GM12878 (cell line): ENCODE data around the gene ADAMTSL4. TPM values are rescaled to one million over a fixed set of nuclear protein-coding genes. Genes with fewer than 3 reads are reported as not detected.

Experiments used
- ATAC-seq: fragments of 200-7000 bp; cut with Tn5 transposase; 3 replicates; pipeline ENCODE4 v1.9.1; 2020; ENCODE audit warnings: mild to moderate bottlenecking, moderate library complexity
- BruUV-seq: library from RNA; stranded (reverse); fragments of 400-500 nt; replicated peaks from 2 replicates; lab custom pipeline; 2021; lab: Mats Ljungman, UMichigan
- CTCF ChIA-PET: fragments of 300-600 bp; sonication (Branson Sonifier 250); formaldehyde crosslinking; extraction: SDS; loops from one replicate; lab custom pipeline; 2021; ENCODE audit warnings: inconsistent platforms; lab: Yijun Ruan, JAX
- POLR2A ChIA-PET: fragments of 350-600 bp; formaldehyde crosslinking; extraction: SDS; loops from one replicate; lab custom pipeline; 2021; ENCODE audit warnings: inconsistent platforms; lab: Charles Lee
- RAD21 ChIA-PET: fragments of 300-600 bp; sonication (Branson Sonifier 250); formaldehyde crosslinking; loops from one replicate; lab custom pipeline; 2023; ENCODE audit warnings: antibody characterized with exemption; ENCODE audit not compliant: unreplicated experiment; lab: Charles Lee
- SMC1A ChIA-PET: fragments of 300-600 bp; sonication (Branson Sonifier 250); formaldehyde crosslinking; loops from one replicate; lab custom pipeline; 2023; ENCODE audit not compliant: unreplicated experiment, uncharacterized antibody; lab: Charles Lee
- DNase-seq: peaks from one replicate; pipeline ENCODE4 v3.0.0-alpha.2; 2011; ENCODE audit warnings: low read depth, low spot score
- FAIRE-seq: peaks from 3 replicates; lab custom pipeline; 2011; peaks lifted over from hg19 to GRCh38; lab: Jason Lieb, UNC
- H2AFZ ChIP-seq: 2 replicates; pipeline ENCODE4 v1.6.0; 2011; ENCODE audit warnings: low read depth, low read length, control low read depth; ENCODE audit not compliant: control insufficient read depth
- H3K27ac ChIP-seq: 2 replicates; pipeline ENCODE4 v1.5.1; 2011; ENCODE audit warnings: control low read depth; ENCODE audit not compliant: control insufficient read depth, insufficient read depth
- H3K27me3 ChIP-seq, 2 experiments: replicated peaks in 1 of 2; 2 replicates each; pipeline versions ENCODE4 v1.6.0 to v1.6.1; 2011; ENCODE audit warnings: low read length in 1 of 2; ENCODE audit not compliant: control insufficient read depth in 2 of 2, insufficient read depth in 2 of 2
- H3K36me3 ChIP-seq, 2 experiments: 2 replicates each; pipeline ENCODE4 v1.5.1; 2011; ENCODE audit warnings: low read length in 1 of 2; ENCODE audit not compliant: control insufficient read depth in 2 of 2, insufficient read depth in 2 of 2
- H3K4me1 ChIP-seq: 2 replicates; pipeline ENCODE4 v1.6.1; 2011; ENCODE audit warnings: mild to moderate bottlenecking, low read length, moderate library complexity, mixed read lengths; ENCODE audit not compliant: control insufficient read depth, insufficient read depth
- H3K4me2 ChIP-seq: 2 replicates; pipeline ENCODE4 v1.6.0; 2011; ENCODE audit warnings: control low read depth; ENCODE audit not compliant: control insufficient read depth, insufficient read depth
- H3K4me3 ChIP-seq: fragments of 200-600 bp; sonication (generic); 2 replicates; pipeline ENCODE4 v1.5.1; 2016
- H3K79me2 ChIP-seq: 2 replicates; pipeline ENCODE4 v1.6.0; 2011; ENCODE audit warnings: low read length; ENCODE audit not compliant: control insufficient read depth, insufficient read depth
- H3K9ac ChIP-seq: 2 replicates; pipeline ENCODE4 v1.8.0; 2011; ENCODE audit warnings: low read length, control low read depth, mixed read lengths; ENCODE audit not compliant: control insufficient read depth, insufficient read depth
- H3K9me3 ChIP-seq: replicated peaks from 3 replicates; pipeline ENCODE4 v1.5.1; 2011; ENCODE audit warnings: mild to moderate bottlenecking, low read length; ENCODE audit not compliant: control insufficient read depth, insufficient read depth
- H4K20me1 ChIP-seq: 2 replicates; pipeline ENCODE4 v1.6.0; 2011; ENCODE audit not compliant: control insufficient read depth, insufficient read depth
- BACH1 ChIP-seq: fragments of 450-650 bp; IDR thresholded peaks from 2 replicates; pipeline ENCODE4 v1.6.1; 2017; ENCODE audit warnings: mild to moderate bottlenecking, borderline replicate concordance
- CEBPB ChIP-seq, 2 experiments: fragments of 150-350 bp in 1 of 2; IDR thresholded peaks; 2 replicates each; pipeline ENCODE4 v1.6.1; 2012 to 2014; ENCODE audit warnings: low read depth in 2 of 2, low read length in 2 of 2, borderline replicate concordance in 1 of 2, inconsistent platforms in 1 of 2
- CREB1 ChIP-seq: IDR thresholded peaks from 2 replicates; pipeline ENCODE4 v1.6.1; 2012; ENCODE audit warnings: low read depth, mild to moderate bottlenecking, inconsistent platforms
- CREM ChIP-seq: IDR thresholded peaks from 2 replicates; pipeline ENCODE4 v1.6.1; 2014; ENCODE audit warnings: antibody characterized with exemption, low read depth
- EZH2 ChIP-seq: IDR thresholded peaks from 2 replicates; pipeline ENCODE4 v1.6.1; 2012; ENCODE audit warnings: low read depth, mild to moderate bottlenecking, control low read depth, inconsistent platforms, low read length, borderline replicate concordance; ENCODE audit not compliant: control insufficient read depth
- FOS ChIP-seq: IDR thresholded peaks from 3 replicates; pipeline ENCODE4 v1.6.1; 2011; ENCODE audit warnings: borderline replicate concordance; ENCODE audit not compliant: insufficient read length; ENCODE audit errors: extremely low read depth
- IKZF1 ChIP-seq: fragments of 450-650 bp; conservative IDR thresholded peaks from 2 replicates; pipeline ENCODE4 v1.6.1; 2017; ENCODE audit warnings: antibody characterized with exemption, mild to moderate bottlenecking
- IKZF2 ChIP-seq, 2 experiments: fragments of 450-650 bp; IDR thresholded peaks; 2 replicates each; pipeline ENCODE4 v1.6.1; 2017; ENCODE audit warnings: mild to moderate bottlenecking in 2 of 2, moderate library complexity in 2 of 2
- KDM1A ChIP-seq: fragments of 200-600 bp; sonication (generic); IDR thresholded peaks from 2 replicates; pipeline ENCODE4 v1.6.1; 2016; ENCODE audit warnings: borderline replicate concordance
- LARP7 ChIP-seq: fragments of 450-650 bp; IDR thresholded peaks from 2 replicates; pipeline ENCODE4 v1.6.1; 2017; ENCODE audit warnings: mild to moderate bottlenecking
- MAX ChIP-seq: IDR thresholded peaks from 2 replicates; pipeline ENCODE4 v1.6.1; 2012; ENCODE audit warnings: low read depth, low read length, improper control_type of control experiment
- MXI1 ChIP-seq: fragments of 150-350 bp; IDR thresholded peaks from 2 replicates; pipeline ENCODE4 v1.6.1; 2011; ENCODE audit warnings: low read depth, mild to moderate bottlenecking, inconsistent platforms, low read length, improper control_type of control experiment
- NFIC ChIP-seq: IDR thresholded peaks from 2 replicates; pipeline ENCODE4 v1.6.1; 2012; ENCODE audit warnings: low read depth, mild to moderate bottlenecking, inconsistent platforms, low read length, moderate library complexity
- NFXL1 ChIP-seq: fragments of 450-650 bp; IDR thresholded peaks from 2 replicates; pipeline ENCODE4 v1.6.1; 2017; ENCODE audit warnings: antibody characterized with exemption, mild to moderate bottlenecking, borderline replicate concordance
- NFYB ChIP-seq: IDR thresholded peaks from 2 replicates; pipeline ENCODE4 v1.6.1; 2011; ENCODE audit warnings: low read depth, mild to moderate bottlenecking, low read length, improper control_type of control experiment, moderate library complexity; ENCODE audit not compliant: insufficient read depth
- POLR2A ChIP-seq: IDR thresholded peaks from 2 replicates; pipeline ENCODE4 v1.6.1; 2011; ENCODE audit warnings: low read depth, mild to moderate bottlenecking, low read length
- POLR2AphosphoS5 ChIP-seq: IDR thresholded peaks from 2 replicates; pipeline ENCODE4 v1.6.1; 2011; ENCODE audit warnings: mild to moderate bottlenecking, low read length, inconsistent platforms
- RUNX3 ChIP-seq: IDR thresholded peaks from 2 replicates; pipeline ENCODE4 v1.6.1; 2012; ENCODE audit warnings: low read length, inconsistent platforms
- STAT3 ChIP-seq: IDR thresholded peaks from 2 replicates; pipeline ENCODE4 v1.6.1; 2011; ENCODE audit warnings: low read depth, low read length, improper control_type of control experiment
- ZBED1 ChIP-seq: IDR thresholded peaks from 2 replicates; pipeline ENCODE4 v1.6.1; 2016; ENCODE audit warnings: borderline replicate concordance
- WGBS: methylation state at CpG from one replicate; pipeline ENCODE4 v1.1.6; 2016; ENCODE audit warnings: low lambda C conversion rate; ENCODE audit not compliant: insufficient replicate concordance, insufficient coverage; ENCODE audit errors: missing lambda C conversion rate; 5-methylcytosine and 5-hydroxymethylcytosine counted together
- in situ Hi-C: fragments of 300-500 bp; cut with MboI; formaldehyde crosslinking; loops from 9 replicates; pipeline ENCODE4 v1.14.3; 2018; ENCODE audit warnings: mixed read lengths
- intact Hi-C: fragments of 100-400 bp; cut with micrococcal nuclease; formaldehyde crosslinking; loops from one replicate; pipeline ENCODE4 v1.14.2; 2022; ENCODE audit not compliant: unreplicated experiment
- polyA plus RNA-seq, 11 experiments: library from polyadenylated mRNA; depleted of rRNA in 4 of 11; unstranded in 6 of 11; stranded (reverse) in 5 of 11; fragments of >200 nt; fragmentation: Nextera tagmentation in 4 of 11; fragmentation: Illumina TruSeq in 1 of 11; extraction: Ambion mirVana in 4 of 11; extraction: Trizol in 1 of 11; gene quantifications; 1 replicate in 1 of 11; 2 replicates in 10 of 11; pipeline versions ENCODE4 v1.2.1 to v1.2.3, GENCODE V29; 2011 to 2016; ENCODE audit warnings: inconsistent platforms in 2 of 11, missing spikeins in 2 of 11, low read depth in 1 of 11
- total RNA-seq, 4 experiments: library from RNA; depleted of rRNA in 3 of 4; stranded (reverse); fragments of >200 nt in 3 of 4; fragmentation: Illumina TruSeq in 1 of 4; extraction: Trizol in 1 of 4; gene quantifications; 2 replicates each; pipeline versions ENCODE4 v1.2.1 to v1.2.3, GENCODE V29; 2013 to 2021

ADAMTSL4 gene
- total and polyA plus RNA-seq, 10 of the 15 experiments (the other 5 are each of a cell fraction or from before 2014, with no cell fraction given), result 0.04 to 0.15 (median 0.05) TPM; not detected in 5

- Histone ChIP-seq H3K27ac (no peak overlapping the region), H3K27me3 (no peaks in the 10 kb centered on the region), H3K36me3 (peaks cover 6 to 9% of the 10 kb centered on the region in 2 experiments), H3K4me2 (no peak overlapping the region), H3K9ac (no peak overlapping the region), H2AFZ (no peak overlapping the region), H3K9me3 (no peaks in the 10 kb centered on the region), H4K20me1 (no peaks in the 10 kb centered on the region), H3K79me2 (no peaks in the 10 kb centered on the region), H3K4me1 (peaks cover 2% of the 10 kb centered on the region), H3K4me3 (no peak overlapping the region)
- 85% methylated on average over 6 of the region's 6 CpGs for WGBS
- FAIRE-seq (no peak), DNase-seq (no peak), ATAC-seq (no peak)
- no TSS peak for BruUV-seq
- ChIA-PET POLR2A (no interaction called here), CTCF (interaction anchor here (1.1 kb wide), 1 partner anchor 10 kb away, joined by 4 read pairs; the partner anchor contains the start of gene FALEC), RAD21 (no interaction called here), SMC1A (no interaction called here)
- in situ Hi-C loops (no loop called here), intact Hi-C loops (no loop called here)
- TF ChIP-seq RUNX3, result no peak
- no peak for TF ChIP-seq NFIC
- no peak for TF ChIP-seq ZBED1
- TF ChIP-seq IKZF1, result no peak
- no peak for TF ChIP-seq STAT3
- no peak for TF ChIP-seq POLR2A
- TF ChIP-seq POLR2AphosphoS5, result no peak
- TF ChIP-seq KDM1A, result no peak
- no peak for TF ChIP-seq CREB1
- TF ChIP-seq NFYB, result no peak
- TF ChIP-seq EZH2, result no peak
- TF ChIP-seq FOS, result no peak
- TF ChIP-seq BACH1, result no peak
- no peak for TF ChIP-seq CREM
- TF ChIP-seq MAX, result no peak
- TF ChIP-seq MXI1, result no peak
- TF ChIP-seq LARP7, result no peak
- TF ChIP-seq IKZF2 (IDR thresholded peaks at IDR 0.05), result no peak
- no peak for TF ChIP-seq CEBPB (IDR thresholded peaks at IDR 0.05; ENCODE audit: borderline replicate concordance in 1 of 2, low read depth in 2 of 2, low read length in 2 of 2)
- no peak for TF ChIP-seq NFXL1
These were observed 43.8 kb upstream of the ADAMTSL4 start for GRCh38 chr1:150505431-150505830.
